Chondrocyte (in vitro differentiated cells): ENCODE measurements around the gene ADCY5. TPM values are rescaled to one million over a fixed set of nuclear protein-coding genes. Genes with fewer than 3 reads are reported as not detected.

Experiments used
- DNase-seq: peaks from one replicate; pipeline ENCODE4 v3.0.0; 2021; ENCODE audit warnings: mixed read lengths, low spot score
- H3K27ac Mint-ChIP-seq: one replicate; pipeline ENCODE4 v1.8.0; 2021; ENCODE audit warnings: mild to moderate bottlenecking, moderate library complexity, mixed read lengths; ENCODE audit not compliant: unreplicated experiment
- H3K27me3 Mint-ChIP-seq: 2 replicates; pipeline ENCODE4 v1.8.0; 2021; ENCODE audit warnings: low read depth, mixed read lengths
- H3K36me3 Mint-ChIP-seq: 2 replicates; pipeline ENCODE4 v1.8.0; 2021; ENCODE audit warnings: low read depth, mixed read lengths
- H3K4me1 Mint-ChIP-seq: 2 replicates; pipeline ENCODE4 v1.8.0; 2021; ENCODE audit warnings: low read depth, mild to moderate bottlenecking, mixed read lengths
- H3K4me3 Mint-ChIP-seq: one replicate; pipeline ENCODE4 v1.8.0; 2021; ENCODE audit warnings: mild to moderate bottlenecking, moderate library complexity, mixed read lengths; ENCODE audit not compliant: unreplicated experiment
- H3K9me3 Mint-ChIP-seq: 2 replicates; pipeline ENCODE4 v1.8.0; 2021; ENCODE audit warnings: low read depth, mixed read lengths
- CTCF ChIP-seq: fragments of 200-600 bp; sonication (generic); IDR thresholded peaks from 2 replicates; pipeline ENCODE4 v1.5.0; 2021; ENCODE audit warnings: antibody characterized with exemption, mild to moderate bottlenecking, moderate library complexity
- total RNA-seq: library from RNA; stranded (reverse); gene quantifications from 3 replicates; pipeline ENCODE4 v1.2.1, GENCODE V29; 2021

ADCY5 gene
- total RNA-seq, 1 donor from 2014 or later = 8.0 TPM

- no peak for TF ChIP-seq CTCF
- Mint-ChIP-seq H3K9me3 (no peaks in the 10 kb centered on the region), H3K27me3 (peaks cover 25% of the 10 kb centered on the region), H3K4me1 (peaks cover 40% of the 10 kb centered on the region), H3K36me3 (no peaks in the 10 kb centered on the region), H3K4me3 (no peak overlapping the region), H3K27ac (peak overlapping the region; percentile 13)
- no peak for DNase-seq
These were observed 54.4 kb downstream of the ADCY5 start for GRCh38 chr3:123394391-123395020.

- H3K4me3 Mint-ChIP-seq = no peak overlapping the region
- H3K4me1 Mint-ChIP-seq = peaks cover 42% of the 10 kb centered on the region
- H3K36me3 Mint-ChIP-seq = no peaks in the 10 kb centered on the region
- DNase-seq = no peak
- H3K27ac Mint-ChIP-seq = no peak overlapping the region
- H3K9me3 Mint-ChIP-seq = no peaks in the 10 kb centered on the region
- peaks cover 23% of the 10 kb centered on the region for H3K27me3 Mint-ChIP-seq
- TF ChIP-seq CTCF = no peak
These were observed 55.8 kb downstream of the ADCY5 start for GRCh38 chr3:123392871-123393620.

GRCh38 chr3:123392368-123392767 lies 56.5 kb downstream of the ADCY5 start:
- Mint-ChIP-seq H3K4me1 (peaks cover 44% of the 10 kb centered on the region), H3K9me3 (no peaks in the 10 kb centered on the region), H3K27ac (no peak overlapping the region), H3K27me3 (peaks cover 18% of the 10 kb centered on the region), H3K4me3 (no peak overlapping the region), H3K36me3 (no peaks in the 10 kb centered on the region)
- DNase-seq = no peak
- no peak for TF ChIP-seq CTCF

GRCh38 chr3:123390865-123391600 lies 57.9 kb downstream of the ADCY5 start:
- H3K4me1 Mint-ChIP-seq = peaks cover 45% of the 10 kb centered on the region
- no peak overlapping the region for H3K4me3 Mint-ChIP-seq
- H3K36me3 Mint-ChIP-seq = no peaks in the 10 kb centered on the region
- no peak overlapping the region for H3K27ac Mint-ChIP-seq
- H3K27me3 Mint-ChIP-seq = peaks cover 18% of the 10 kb centered on the region
- H3K9me3 Mint-ChIP-seq = no peaks in the 10 kb centered on the region
- TF ChIP-seq CTCF = no peak
- no peak for DNase-seq

DNA sequence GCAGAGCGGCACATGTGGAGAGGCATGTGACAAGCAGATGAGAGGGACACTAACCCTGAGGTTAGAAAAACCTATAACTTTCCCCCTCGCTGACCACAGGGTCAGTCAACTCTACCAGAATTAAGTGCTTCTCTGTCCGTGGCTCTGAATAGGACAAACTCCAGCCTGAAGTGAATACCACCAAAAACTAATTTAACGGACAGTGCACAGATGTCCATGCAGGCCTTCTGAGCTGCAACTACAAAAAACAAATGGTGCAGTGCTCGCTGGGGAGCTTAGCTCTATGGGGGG lies 59.3 kb downstream of the ADCY5 start:
- peaks cover 20% of the 10 kb centered on the region for H3K27me3 Mint-ChIP-seq
- H3K4me3 Mint-ChIP-seq = no peak overlapping the region
- H3K27ac Mint-ChIP-seq = no peak overlapping the region
- DNase-seq = no peak
- TF ChIP-seq CTCF = no peak
- H3K36me3 Mint-ChIP-seq = no peaks in the 10 kb centered on the region
- peaks cover 52% of the 10 kb centered on the region for H3K4me1 Mint-ChIP-seq
- H3K9me3 Mint-ChIP-seq = no peaks in the 10 kb centered on the region
